HK-2 (cell line): ENCODE measurements around the gene ARHGEF9.
"Not testable (repeated sequence)": the region's sequence is repeated elsewhere in the genome, so short reads cannot be mapped to it uniquely, and the experiment has no call there.

Source experiments
- DNase-seq: peaks from one replicate; pipeline ENCODE4 v3.0.0-alpha.2; 2018; ENCODE audit not compliant: unreplicated experiment

The ARHGEF9 gene

GRCh38 chrX:63658920-63659319 lies 126.1 kb downstream of the ARHGEF9 start:
- DNase-seq: no peak

- DNase-seq: peak; percentile 25
Measured at GRCh38 chrX:63657821-63658220, 127.2 kb downstream of the ARHGEF9 start.

GRCh38 chrX:63656871-63657580 lies 128.0 kb downstream of the ARHGEF9 start:
- peak; percentile 10 for DNase-seq

DNA sequence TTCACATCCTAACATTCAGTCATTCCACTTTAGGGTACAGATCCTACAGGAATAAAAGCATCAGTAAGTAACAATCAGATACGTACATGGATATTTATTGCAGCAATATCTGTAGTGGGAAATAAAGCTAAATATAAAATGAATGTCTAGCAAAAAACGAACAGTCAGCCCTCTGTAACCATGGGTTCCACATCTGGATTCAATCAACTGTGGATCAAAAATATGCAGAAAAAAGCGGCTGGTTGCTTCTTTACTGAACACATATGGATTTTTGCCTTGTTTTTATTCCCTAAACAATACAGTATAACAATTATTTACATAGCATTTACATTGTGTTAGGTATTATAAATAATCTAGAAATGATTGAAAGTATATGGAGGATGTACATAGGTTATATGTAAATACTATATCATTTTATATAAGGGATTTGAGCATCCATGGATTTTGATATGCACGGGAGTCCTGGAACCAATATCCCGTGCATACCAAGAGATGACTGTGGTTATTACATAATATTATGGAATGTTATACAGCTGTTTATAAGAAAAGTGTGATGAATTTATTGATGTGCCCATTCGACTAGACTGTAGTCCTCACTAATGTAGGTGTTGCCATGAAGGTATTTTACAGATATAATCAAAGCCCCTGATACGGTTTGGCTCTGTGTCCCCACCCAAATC lies 132.8 kb downstream of the ARHGEF9 start:
- no peak for DNase-seq

DNA sequence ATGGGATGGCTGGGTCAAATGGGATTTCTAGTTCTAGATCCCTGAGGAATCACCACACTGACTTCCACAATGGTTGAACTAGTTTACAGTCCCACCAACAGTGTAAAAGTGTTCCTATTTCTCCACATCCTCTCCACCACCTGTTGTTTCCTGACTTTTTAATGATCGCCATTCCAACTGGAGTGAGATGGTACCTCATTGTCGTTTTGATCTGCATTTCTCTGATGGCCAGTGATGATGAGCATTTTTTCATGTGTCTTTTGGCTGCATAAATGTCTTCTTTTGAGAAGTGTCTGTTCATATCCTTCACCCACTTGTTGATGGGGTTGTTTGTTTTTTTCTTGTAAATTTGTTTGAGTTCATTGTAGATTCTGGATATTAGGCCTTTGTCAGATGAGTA lies 139.3 kb downstream of the ARHGEF9 start:
- not testable (repeated sequence) for DNase-seq

- no peak for DNase-seq
Measured at GRCh38 chrX:63635750-63636149, 149.3 kb downstream of the ARHGEF9 start.

DNA sequence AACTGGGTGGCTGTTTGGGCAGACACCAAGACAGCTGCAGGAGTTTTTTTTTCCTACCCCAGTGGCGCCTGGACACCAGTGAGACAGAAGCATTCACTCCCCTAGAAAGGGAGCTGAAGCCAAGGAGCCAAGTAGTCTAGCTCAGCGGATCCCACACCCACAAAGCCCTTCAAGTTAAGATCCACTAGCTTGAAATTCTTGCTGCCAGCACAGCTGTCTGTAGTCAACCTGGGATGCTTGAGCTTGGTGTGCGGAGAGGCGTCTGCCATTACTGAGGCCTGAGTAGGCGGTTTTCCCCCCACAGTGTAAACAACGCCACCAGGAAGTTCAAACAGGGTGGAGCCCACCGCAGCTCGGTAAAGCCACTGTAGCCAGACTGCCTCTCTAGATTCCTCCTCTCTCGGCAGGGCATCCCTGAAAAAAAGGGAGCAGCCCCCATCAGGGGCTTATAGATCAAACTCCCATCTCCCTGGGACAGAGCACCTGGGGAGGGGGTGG lies 171.4 kb downstream of the ARHGEF9 start:
- no peak for DNase-seq

DNA sequence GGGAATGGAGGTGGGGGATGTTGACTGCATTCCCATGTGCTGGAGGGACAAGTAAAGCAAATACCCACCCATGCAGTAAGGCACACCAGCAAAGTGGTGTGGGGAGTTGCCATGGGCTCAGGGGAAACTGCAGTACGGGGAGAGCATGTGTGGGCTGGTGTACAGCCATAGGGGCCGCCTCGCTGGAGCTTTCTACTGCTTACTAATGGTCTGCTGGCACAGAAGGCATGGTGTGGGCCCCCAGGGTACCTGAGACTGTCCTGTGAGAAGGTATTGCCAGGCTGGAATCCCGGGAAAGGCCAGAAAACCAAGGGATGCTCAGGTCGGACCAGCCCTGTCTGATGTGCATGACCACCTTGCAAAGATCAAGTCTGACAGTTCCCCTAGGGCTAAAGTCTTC lies 199.1 kb downstream of the ARHGEF9 start:
- no peak for DNase-seq
